GM12873 (cell line): ENCODE results near the gene MRPL33.

Experiments
- CTCF ChIP-seq: IDR thresholded peaks from 2 replicates; pipeline ENCODE4 v1.5.1; 2012; ENCODE audit warnings: low read depth, mild to moderate bottlenecking, moderate library complexity, low read length, control low read depth; ENCODE audit not compliant: insufficient read depth; ENCODE audit errors: missing control alignments

The MRPL33 gene

GRCh38 chr2:27756544-27757498 lies 14.7 kb upstream of the MRPL33 start:
- no peak for TF ChIP-seq CTCF

- TF ChIP-seq CTCF: no peak
Measured at GRCh38 chr2:27762951-27763906, 8.3 kb upstream of the MRPL33 start.

- no peak for TF ChIP-seq CTCF
Measured at GRCh38 chr2:27763907-27764267, 7.6 kb upstream of the MRPL33 start.

GRCh38 chr2:27765621-27766286 lies 5.8 kb upstream of the MRPL33 start:
- no peak for TF ChIP-seq CTCF

- TF ChIP-seq CTCF: no peak
Measured at GRCh38 chr2:27766287-27766661, 5.2 kb upstream of the MRPL33 start.

- no peak for TF ChIP-seq CTCF
Measured at GRCh38 chr2:27771202-27771547, 344 bp upstream of the MRPL33 start.
